OCI-LY7 (cell line): ENCODE data around the gene GSX2. TPM values are rescaled to one million over a fixed set of nuclear protein-coding genes. Genes with fewer than 3 reads are reported as not detected.
A peak's percentile ranks its signal among the peaks of the same experiment; 100 is the strongest.

Experiments
- BruUV-seq: library from RNA; stranded (reverse); fragments of 400-500 nt; replicated peaks from 2 replicates; lab custom pipeline; 2021; lab: Mats Ljungman, UMichigan
- CTCF ChIA-PET: fragments of 300-600 bp; sonication (Branson Sonifier 250); formaldehyde crosslinking; loops from one replicate; lab custom pipeline; 2022; ENCODE audit warnings: antibody characterized with exemption; ENCODE audit not compliant: unreplicated experiment; lab: Charles Lee
- POLR2A ChIA-PET: fragments of 300-600 bp; sonication (Branson Sonifier 250); formaldehyde crosslinking; loops from one replicate; lab custom pipeline; 2022; ENCODE audit warnings: antibody characterized with exemption; lab: Charles Lee
- DNase-seq: peaks from one replicate; pipeline ENCODE4 v3.0.0-alpha.2; 2015; ENCODE audit warnings: low spot score
- H2AFZ ChIP-seq: fragments of 200-600 bp; sonication (generic), shearing (Covaris generic); 2 replicates; pipeline ENCODE4 v1.6.1; 2014; ENCODE audit warnings: mild to moderate bottlenecking, antibody characterized with exemption, low read length, moderate library complexity
- H3K27ac ChIP-seq: fragments of 200-600 bp; sonication (generic); 2 replicates; pipeline ENCODE4 v1.5.1; 2014; ENCODE audit warnings: mixed run types, low read depth, mild to moderate bottlenecking, moderate library complexity, low read length, inconsistent platforms; ENCODE audit not compliant: poor library complexity, severe bottlenecking
- H3K36me3 ChIP-seq: fragments of 200-600 bp; sonication (generic); 2 replicates; pipeline ENCODE4 v1.6.1; 2014; ENCODE audit warnings: mild to moderate bottlenecking, antibody characterized with exemption, low read length, moderate library complexity, mixed read lengths; ENCODE audit not compliant: insufficient read depth
- H3K4me1 ChIP-seq: fragments of 200-600 bp; sonication (generic); 2 replicates; pipeline ENCODE4 v1.5.1; 2014; ENCODE audit warnings: mild to moderate bottlenecking, low read length; ENCODE audit not compliant: insufficient read depth, poor library complexity, severe bottlenecking
- H3K4me2 ChIP-seq: fragments of 200-600 bp; sonication (generic); 2 replicates; pipeline ENCODE4 v1.6.1; 2014; ENCODE audit warnings: mild to moderate bottlenecking, low read length
- H3K4me3 ChIP-seq: fragments of 200-600 bp; sonication (generic); 2 replicates; pipeline ENCODE4 v1.5.1; 2014; ENCODE audit warnings: mild to moderate bottlenecking, low read depth, low read length; ENCODE audit not compliant: poor library complexity, severe bottlenecking
- H3K79me2 ChIP-seq: fragments of 200-600 bp; sonication (generic); 2 replicates; pipeline ENCODE4 v1.6.1; 2016; ENCODE audit warnings: low read depth, mild to moderate bottlenecking, low read length, moderate library complexity, mixed read lengths; ENCODE audit not compliant: insufficient read depth
- H3K9me2 ChIP-seq: fragments of 200-600 bp; sonication (generic); 2 replicates; pipeline ENCODE4 v1.6.1; 2016; ENCODE audit warnings: mild to moderate bottlenecking, low read length, mixed read lengths; ENCODE audit not compliant: insufficient read depth
- H3K9me3 ChIP-seq: fragments of 200-600 bp; sonication (generic); 2 replicates; pipeline ENCODE4 v1.6.1; 2014; ENCODE audit warnings: mild to moderate bottlenecking, mixed run types, low read length, mixed read lengths
- H4K20me1 ChIP-seq: fragments of 200-600 bp; sonication (generic); 2 replicates; pipeline ENCODE4 v1.6.1; 2014; ENCODE audit warnings: mild to moderate bottlenecking, antibody characterized with exemption, low read length, moderate library complexity, mixed read lengths; ENCODE audit not compliant: insufficient read depth
- EZH2phosphoT487 ChIP-seq: fragments of 200-600 bp; sonication (generic); IDR thresholded peaks from 2 replicates; pipeline ENCODE4 v1.6.1; 2018; ENCODE audit warnings: low read depth, borderline replicate concordance, mild to moderate bottlenecking, mixed run types, antibody characterized with exemption, low read length, moderate library complexity, mixed read lengths
- intact Hi-C: fragments of 100-400 bp; cut with micrococcal nuclease; formaldehyde crosslinking; loops from one replicate; pipeline ENCODE4 v1.10.0; 2022; ENCODE audit not compliant: unreplicated experiment
- total RNA-seq, 2 experiments: library from RNA; depleted of rRNA in 1 of 2; stranded (reverse); fragments of >200 nt in 1 of 2; shearing (Covaris generic) in 1 of 2; gene quantifications; 2 replicates each; pipeline ENCODE4 v1.2.3, GENCODE V29; 2014 to 2022
- TF ChIP-seq, protein P1 (sequence below): fragments of 200-600 bp; sonication (generic); conservative IDR thresholded peaks from 2 replicates; pipeline ENCODE4 v1.5.1; 2014; ENCODE audit warnings: mild to moderate bottlenecking, antibody characterized with exemption, low read length, moderate library complexity, mixed read lengths

Gene GSX2
- total RNA-seq, 2 experiments from 2014 or later, result not detected

DNA sequence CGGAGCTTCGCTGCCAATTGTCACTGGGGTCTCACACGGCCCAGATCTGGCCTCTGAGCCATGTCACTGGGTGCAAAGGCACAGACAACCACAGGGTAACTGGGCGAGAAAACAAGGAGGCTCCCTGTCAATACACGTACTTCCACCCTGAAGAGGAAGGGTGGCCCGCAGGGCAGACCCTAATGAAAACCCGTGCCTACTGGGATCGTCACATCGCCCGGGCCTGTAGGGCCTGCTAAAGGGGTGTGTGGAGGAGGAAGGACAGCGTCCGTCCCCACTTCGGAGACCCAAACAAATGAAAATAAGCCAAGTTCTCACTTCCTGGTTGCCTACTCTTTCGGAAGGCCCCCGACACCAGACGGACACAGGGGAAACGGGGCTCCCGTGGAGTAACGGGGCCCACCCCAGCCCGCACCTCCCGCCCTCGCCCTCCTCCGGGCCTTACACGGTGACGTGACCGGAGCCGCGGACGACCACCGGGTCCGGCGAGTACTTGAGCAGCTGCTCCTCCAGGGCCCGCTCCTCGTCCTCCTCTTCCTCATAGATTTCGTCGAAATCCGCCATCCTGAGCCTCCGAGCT is 36.1 kb upstream of the GSX2 start:
- no peaks in the 10 kb centered on the region for H3K9me3 ChIP-seq
- peak overlapping the region; percentile 78 for H3K4me2 ChIP-seq
- peak overlapping the region; percentile 98 for H3K4me3 ChIP-seq
- DNase-seq, result peak; percentile 48
- BruUV-seq, result no TSS peak
- intact Hi-C loops, result loop anchor here (2.0 to 10.0 kb wide), 6 partner anchors 49 to 697 kb away; partner anchors contain the start of gene SCFD2
- POLR2A ChIA-PET, result interaction anchor here (1.1 to 1.7 kb wide), 4 partner anchors 49 to 56 kb away, joined by 3 to 8 read pairs (median 4); no protein-coding TSS in a partner anchor
- peak overlapping the region; percentile 67; the same call in 1 of the 2 replicates for H2AFZ ChIP-seq
- peaks cover 32% of the 10 kb centered on the region for H4K20me1 ChIP-seq
- H3K4me1 ChIP-seq, result peaks cover 60% of the 10 kb centered on the region
- peaks cover 54% of the 10 kb centered on the region for H3K79me2 ChIP-seq
- CTCF ChIA-PET, result no interaction called here
- peaks cover 24% of the 10 kb centered on the region for H3K36me3 ChIP-seq
- peak overlapping the region; percentile 81 for H3K27ac ChIP-seq
- no peaks in the 10 kb centered on the region for H3K9me2 ChIP-seq
- TF ChIP-seq, protein P1, sequence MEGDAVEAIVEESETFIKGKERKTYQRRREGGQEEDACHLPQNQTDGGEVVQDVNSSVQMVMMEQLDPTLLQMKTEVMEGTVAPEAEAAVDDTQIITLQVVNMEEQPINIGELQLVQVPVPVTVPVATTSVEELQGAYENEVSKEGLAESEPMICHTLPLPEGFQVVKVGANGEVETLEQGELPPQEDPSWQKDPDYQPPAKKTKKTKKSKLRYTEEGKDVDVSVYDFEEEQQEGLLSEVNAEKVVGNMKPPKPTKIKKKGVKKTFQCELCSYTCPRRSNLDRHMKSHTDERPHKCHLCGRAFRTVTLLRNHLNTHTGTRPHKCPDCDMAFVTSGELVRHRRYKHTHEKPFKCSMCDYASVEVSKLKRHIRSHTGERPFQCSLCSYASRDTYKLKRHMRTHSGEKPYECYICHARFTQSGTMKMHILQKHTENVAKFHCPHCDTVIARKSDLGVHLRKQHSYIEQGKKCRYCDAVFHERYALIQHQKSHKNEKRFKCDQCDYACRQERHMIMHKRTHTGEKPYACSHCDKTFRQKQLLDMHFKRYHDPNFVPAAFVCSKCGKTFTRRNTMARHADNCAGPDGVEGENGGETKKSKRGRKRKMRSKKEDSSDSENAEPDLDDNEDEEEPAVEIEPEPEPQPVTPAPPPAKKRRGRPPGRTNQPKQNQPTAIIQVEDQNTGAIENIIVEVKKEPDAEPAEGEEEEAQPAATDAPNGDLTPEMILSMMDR, result no peak
- no peak for TF ChIP-seq EZH2phosphoT487

GRCh38 chr4:54064317-54065111 is 35.4 kb upstream of the GSX2 start, which contains the start of gene CHIC2:
TSS of gene CHIC2 (minus strand) at chr4:54064605. CDS start at chr4:54064300, 305 bp downstream.
- TSS peak; percentile 92 for BruUV-seq
- peak; percentile 96 for DNase-seq
- peaks cover 48% of the 10 kb centered on the region for H3K79me2 ChIP-seq
- TF ChIP-seq, protein P1, result no peak
- TF ChIP-seq EZH2phosphoT487, result no peak
- peaks cover 53% of the 10 kb centered on the region for H3K4me1 ChIP-seq
- H3K9me2 ChIP-seq, result no peaks in the 10 kb centered on the region
- peak within 1 kb of the TSS; percentile 84 for H2AFZ ChIP-seq
- ChIA-PET CTCF (no interaction called here), POLR2A (interaction anchor here (0.7 to 2.2 kb wide), 4 partner anchors 8 to 89 kb away, joined by 3 to 9 read pairs (median 8); no protein-coding TSS in a partner anchor)
- H3K4me2 ChIP-seq, result peak within 1 kb of the TSS; percentile 90
- peak within 1 kb of the TSS; percentile 98 for H3K4me3 ChIP-seq
- no peaks in the 10 kb centered on the region for H3K9me3 ChIP-seq
- H4K20me1 ChIP-seq, result peaks cover 32% of the 10 kb centered on the region
- peaks cover 24% of the 10 kb centered on the region for H3K36me3 ChIP-seq
- intact Hi-C loops, result loop anchor here (2.0 to 10.0 kb wide), 5 partner anchors 102 to 697 kb away; partner anchors contain the start of gene SCFD2
- peak within 1 kb of the TSS; percentile 81 for H3K27ac ChIP-seq
